ENCODE data around the gene ENPP1.

DNA sequence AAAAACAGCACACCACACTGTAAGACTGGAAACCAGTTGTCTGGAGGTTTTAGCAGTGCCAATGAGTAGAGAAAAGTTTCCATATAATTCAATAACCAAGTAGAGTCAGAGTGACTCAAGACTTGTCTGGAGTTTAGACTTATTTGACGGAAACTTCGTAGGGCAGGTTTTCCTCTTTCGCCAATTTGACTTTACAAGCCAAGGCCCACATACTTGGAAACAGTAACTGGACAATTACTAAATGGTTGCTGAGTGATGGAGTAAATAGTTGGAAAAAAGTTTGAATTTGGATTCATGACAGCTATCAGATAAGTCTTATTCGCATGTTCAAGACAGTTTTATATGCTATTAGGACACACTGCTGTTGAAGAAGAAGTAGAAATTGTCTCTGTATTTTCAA is 48.9 kb upstream of the ENPP1 start:
- no peak for TF ChIP-seq EZH2 (IDR thresholded peaks at IDR 0.05)
- TF ChIP-seq POLR2AphosphoS5 (IDR thresholded peaks at IDR 0.05; ENCODE audit: borderline replicate concordance, low read depth, low read length), result no peak
